NCI-H146 treated with DMSO at 0.1 percent for 48 hours (cell line): ENCODE data around the gene ZC3H12D.
"Not testable (repeated sequence)": the region's sequence is repeated elsewhere in the genome, so short reads cannot be mapped to it uniquely, and the experiment has no call there.

ENCODE experiments used
- DNase-seq: peaks from one replicate; lab custom pipeline; 2025; ENCODE audit not compliant: unreplicated experiment; lab: John Stamatoyannopoulos, UW

Gene ZC3H12D

DNA sequence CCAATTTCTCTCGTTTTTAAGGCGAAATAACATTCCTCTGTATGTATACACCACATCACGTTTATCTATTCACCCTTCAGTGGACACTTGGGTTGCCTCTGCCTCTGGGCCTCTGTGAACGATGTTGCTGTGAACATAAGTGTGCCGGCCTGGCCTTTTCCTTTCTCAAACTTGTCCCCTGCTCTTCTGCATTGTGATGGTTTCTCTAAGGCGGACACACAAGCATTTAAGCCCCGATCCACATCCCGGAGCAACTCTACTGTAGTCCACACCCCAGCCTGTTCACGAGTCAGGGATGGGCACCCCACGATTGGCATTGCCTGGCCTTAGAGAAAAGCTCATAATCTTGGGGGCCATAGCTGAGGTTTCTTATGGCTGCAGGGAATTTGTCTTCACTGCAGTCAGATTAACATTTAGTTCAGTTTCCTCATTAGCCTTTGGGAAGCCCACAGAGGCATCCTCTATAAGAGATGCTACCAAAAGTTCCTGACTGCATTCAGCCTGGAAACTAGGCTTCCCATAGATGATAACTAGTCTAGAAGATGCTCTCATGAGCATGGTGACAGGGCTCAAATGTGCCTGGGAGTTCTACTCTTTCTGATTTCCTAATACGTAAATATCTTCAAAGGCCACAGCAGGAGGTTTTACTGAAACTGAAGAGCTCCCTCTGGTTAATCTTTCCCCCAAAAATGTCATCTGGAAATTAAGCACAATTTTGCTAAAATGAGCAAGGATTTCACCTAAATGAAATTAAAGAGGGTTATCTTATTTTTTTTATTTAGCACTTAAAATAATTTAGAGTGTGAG is 762 bp downstream of the ZC3H12D start:
- DNase-seq = no peak

DNA sequence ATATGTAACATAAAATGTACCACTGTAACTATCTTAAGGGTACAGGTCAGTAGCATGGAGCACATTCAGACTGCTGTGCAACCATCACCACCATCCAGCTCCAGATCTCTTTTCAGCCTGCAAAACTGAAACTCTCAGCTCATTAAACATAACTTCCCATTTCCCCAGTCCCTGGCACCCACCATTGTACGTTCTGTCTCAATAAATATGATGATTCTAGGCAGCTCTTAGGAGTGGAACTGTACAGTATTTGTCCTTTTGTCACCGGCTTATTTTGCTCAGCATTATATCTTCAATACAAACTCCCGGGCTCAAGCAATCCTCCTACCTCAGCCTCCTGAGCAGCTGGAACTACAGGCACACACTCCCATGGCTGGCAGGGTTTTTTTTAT is 1.5 kb downstream of the ZC3H12D start:
- DNase-seq = no peak

DNA sequence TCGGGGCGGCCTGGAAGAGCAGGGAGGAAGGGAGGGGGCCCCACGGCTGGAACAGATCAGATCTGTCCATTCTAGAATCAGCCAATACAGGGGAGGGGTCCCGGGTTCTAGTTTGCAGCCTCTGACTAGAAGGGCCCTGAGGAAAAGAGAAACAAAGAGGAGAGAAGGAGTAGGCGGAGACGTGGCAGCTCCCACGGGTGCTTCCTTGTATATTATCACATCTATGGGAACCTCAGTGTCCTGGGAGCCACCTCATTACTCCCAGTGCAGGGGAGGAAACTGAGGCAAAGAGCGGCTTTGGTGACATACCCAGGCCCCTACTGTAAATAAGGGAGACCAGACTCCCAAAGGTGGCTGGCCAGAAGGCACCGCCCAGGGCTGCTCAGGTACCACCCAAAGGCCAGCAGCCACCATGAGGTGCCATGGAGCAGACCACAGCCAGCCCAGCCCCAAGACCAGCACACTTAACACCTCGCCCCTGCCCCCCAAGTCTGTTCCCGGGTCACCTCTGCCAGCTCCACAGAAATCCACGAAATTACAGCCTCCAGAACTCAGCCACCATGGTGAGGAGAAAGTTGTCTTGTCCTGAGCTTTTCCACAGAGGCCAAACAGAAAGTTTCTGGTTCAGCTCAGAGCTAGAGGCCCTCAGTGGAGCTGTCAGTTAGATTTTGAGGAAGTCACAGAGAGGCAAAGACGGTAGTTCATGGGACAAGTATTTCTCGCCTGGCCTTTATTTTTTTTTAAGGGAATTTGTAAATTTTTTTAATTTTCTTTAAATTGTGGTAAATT is 2.1 kb downstream of the ZC3H12D start:
- DNase-seq = no peak

DNA sequence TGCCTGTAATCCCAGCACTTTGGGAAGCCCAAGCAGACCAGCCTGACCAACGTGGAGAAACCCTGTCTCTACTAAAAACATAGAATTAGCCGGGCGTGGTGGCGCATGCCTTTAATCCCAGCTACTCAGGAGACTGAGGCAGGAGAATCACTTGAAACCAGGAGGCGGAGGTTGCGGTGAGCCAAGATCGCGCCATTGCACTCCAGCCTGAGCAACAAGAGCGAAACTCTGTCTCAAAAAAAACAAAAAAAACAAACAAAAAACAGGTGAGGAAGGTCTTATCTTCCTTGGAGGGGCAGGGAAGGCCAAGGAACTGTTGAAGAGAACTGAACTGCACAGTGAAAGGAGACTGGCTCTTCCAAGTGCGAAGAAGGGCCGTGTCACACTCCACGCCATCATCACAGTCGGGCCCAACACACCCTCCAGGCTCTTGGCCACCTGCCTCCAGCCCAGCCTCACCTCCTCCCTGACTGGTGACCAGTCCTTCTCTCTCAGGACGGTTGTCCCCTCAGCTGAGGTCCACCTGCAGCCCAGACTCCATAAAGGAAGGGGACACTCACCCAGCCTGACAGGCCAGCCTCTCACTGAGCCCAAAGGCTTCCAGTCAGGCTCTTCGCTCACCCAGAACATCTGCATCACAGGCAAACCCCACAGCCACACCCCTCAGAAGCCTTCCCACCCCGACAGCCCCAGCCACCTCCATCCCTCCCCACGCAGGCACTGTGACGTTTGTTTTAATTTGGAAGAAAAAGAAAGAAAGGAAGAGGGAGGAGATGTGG is 4.1 kb downstream of the ZC3H12D start:
- no peak for DNase-seq

DNA sequence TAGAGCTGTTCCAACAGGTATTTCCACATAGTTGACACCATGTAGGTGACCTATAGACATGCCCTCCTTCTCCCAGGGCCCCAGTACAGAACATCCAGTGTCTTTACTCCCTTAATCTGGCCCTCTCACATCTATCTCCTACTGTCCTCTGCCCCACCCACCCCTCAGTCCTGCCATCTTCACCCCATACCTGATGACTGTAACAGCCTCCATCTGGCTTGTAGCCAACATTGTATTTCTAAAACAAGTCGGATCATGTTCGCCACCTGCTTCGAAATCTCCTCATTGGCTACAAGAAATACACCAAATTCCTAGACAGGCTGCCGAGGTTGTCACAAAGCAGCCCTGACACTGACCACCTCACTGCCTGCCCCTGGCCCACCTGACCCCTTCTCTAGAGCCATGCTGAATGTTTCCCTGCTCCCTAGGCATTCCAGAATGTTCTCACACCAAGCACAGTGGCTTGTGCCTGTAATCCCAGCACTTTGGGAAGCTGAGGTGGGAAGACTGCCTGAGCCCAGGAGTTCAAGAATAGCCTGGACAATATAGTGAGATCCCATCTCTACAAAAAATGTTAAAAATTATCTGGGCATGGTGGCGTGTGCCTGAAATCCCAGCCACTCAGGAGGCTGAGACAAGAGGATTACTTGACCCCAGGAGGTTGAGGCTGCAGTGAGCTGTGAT is 6.0 kb downstream of the ZC3H12D start:
- no peak for DNase-seq

DNA sequence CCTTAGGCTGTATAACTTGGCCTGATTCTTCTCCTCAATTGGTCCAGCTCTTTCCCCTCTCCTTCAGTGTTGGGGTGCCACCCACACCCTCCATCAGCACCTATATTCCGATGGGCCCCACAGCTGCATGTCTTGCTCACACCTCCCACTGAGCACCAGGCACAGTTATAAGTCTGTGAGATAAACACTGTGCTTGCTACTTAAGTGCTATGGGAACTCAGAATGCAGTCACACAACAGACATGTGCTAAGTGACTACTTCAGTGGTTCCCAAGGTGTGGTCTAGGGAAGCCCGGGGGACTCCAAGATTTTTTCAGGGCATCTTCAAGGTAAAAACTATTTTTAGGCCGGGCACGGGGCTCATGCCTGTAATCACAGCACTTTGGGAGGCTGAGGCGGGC is 7.3 kb downstream of the ZC3H12D start:
- no peak for DNase-seq

DNA sequence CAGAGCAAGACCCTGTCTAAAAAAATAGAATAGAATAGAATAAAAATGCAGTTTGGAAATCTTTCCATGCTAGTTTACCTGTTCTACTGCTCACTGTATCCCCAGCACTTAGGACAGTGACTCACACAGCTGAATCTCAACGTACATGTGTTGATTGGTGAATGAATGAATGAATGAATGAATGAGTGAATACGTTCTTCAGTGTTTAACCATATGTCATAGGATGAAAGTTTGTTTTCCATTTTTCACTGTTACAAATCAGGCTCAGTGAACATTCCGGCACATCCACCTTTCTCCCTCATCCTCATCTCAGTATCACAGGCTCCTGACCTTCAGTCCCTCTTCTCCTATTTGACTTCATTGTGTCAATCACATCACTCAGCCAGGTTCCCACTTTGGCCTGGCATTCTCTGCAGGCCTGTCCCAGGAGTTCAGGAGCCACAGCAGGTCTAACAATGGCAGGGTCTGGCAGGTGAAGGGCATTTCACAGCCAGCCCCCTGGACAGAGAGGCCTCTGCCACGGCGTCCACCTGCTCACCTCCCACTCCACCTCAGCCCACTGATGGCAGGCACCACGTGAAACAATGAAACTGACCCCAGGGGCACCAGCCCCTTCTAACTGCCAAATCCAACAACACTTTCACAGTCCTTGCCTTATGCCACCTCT is 7.9 kb downstream of the ZC3H12D start:
- DNase-seq = no peak

DNA sequence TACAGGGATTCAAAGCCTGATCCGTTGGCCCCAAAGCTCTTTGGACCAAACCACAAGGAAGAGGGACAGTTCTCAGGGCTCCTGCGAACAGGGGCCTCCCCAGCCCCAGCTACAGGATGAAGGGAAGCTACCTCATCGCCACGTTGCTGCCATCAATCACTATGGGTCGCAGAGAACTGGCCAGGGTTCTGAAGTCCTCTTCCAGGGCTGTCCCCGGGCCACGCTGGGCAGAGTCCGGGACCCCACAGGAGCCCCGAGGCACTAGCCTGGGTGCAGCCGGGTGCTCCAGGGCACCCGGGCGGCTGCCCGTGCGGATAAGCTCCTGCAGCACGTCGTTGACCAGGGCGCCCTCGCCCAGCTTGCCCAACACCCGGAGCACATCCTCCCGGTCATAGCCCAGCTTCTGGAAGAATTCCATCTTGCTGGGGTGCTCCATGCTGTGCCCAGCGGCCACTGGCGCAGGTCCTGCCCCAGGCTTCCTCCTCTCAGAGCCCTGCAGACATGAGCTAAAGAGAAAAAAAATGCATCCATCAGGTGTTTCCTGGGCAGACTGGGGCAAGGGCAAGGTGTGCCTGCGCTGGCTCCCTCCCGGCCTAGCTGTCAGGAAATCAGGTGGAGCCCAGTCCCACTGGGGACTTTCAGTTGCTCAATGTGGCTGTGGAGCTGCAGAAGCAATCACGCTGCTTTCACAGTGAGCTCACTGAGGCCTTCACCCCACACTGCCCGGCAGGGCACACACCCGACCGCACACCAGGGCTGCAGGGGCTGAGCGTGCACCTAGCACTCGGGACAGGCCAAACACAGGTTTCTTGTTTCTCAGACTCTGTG is 10.5 kb downstream of the ZC3H12D start:
- DNase-seq = no peak

DNA sequence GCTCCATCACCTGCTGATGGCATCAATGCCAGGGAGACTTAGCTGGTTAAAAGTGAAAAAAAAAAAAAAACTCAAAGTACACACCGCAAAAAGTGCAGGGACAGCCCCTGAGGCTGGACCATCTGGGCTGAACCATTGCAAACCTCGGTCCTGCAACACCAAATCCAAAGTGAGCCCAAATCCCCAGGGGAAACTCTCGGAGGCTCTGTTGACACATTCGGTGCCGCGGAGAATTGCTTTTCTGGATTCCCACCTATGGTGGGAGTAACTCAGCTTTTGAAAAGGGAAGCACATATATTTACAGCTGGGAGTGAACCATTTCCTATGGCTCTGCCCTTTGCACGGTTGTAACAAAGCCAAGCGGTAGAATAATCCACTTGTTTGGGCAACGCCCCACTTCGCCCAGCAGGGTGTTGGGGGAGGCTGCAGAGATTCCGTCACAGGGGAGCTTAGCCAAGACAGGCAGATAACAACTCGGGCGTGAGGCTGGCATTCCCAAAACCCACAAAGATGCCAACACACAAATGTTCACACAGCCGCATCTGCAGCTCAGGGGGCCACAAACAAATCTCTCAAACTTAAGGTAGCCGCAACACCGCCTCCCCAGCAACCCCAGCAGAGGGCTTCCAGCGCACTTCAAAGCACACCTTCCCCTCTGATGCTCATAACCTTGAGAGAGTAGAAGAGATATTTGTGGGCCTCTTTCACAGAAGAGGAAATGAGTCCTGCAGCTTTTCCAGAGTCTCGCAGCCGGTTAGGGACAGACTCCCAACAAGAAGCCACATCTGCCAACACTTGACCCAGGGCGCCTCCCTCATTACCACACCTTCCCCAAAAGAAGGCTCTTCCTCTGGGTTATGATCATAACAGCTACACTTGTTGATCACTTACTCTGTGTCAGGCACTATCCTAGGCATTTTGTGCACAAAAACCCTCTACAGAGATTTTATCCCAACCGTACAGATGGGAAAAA is 11.4 kb downstream of the ZC3H12D start:
- DNase-seq = peak; percentile 41

DNA sequence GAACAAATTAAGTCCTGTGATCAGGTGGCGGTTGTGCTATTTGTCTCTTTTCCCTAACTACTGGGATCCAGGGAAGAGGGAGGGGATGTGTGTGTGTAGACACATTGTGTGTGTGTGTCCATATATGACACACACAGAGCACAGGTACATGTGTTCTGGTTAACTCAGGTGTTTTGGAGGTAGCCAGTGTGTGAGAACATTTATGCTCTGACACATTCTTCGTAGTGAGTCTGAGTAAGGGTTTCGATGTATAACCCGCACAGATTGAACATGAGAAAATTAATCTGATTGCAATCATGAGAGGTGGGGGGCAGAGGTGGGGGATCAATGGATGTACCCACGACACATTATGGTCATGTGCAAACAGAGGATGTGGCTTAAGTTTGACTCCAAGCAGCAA is 12.6 kb downstream of the ZC3H12D start:
- no peak for DNase-seq

DNA sequence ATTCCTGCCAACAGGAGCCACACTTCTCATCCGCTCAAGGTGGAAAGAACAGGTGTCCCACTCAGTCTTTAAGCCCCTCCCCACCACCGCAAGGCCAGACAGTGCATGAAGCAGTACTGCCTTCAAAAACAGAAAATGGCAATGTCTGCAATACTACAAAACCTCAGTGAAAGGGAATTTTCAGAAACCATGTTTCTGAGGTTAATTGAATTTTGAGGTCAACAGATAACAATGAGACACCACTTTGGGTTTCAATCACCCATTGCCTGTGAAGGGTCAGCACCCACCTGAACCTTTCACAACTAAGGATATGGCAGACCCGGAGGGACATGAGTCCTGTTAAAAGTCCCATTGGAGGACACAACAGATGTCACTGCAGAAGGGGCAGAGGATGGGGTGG is 13.0 kb downstream of the ZC3H12D start:
- DNase-seq = no peak

DNA sequence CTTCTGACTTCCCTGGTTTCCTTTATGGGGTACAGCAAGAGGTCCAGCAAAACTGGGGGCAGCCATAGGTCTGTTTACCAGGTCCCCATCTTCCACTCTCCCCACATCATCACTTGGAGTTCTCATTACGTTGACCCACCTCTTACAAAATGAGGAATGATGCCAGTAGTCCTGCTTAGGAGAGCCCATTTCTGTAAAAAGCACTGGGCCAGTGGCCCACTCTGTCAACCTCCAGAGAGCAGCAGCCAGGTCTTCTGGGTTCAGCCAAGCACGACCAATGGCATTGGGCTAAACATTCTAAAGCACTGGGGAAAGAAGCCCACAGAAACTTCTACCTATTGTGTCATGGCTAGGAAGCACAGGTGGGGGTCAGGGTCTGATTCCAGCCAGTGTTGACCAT is 13.9 kb downstream of the ZC3H12D start:
- no peak for DNase-seq

DNA sequence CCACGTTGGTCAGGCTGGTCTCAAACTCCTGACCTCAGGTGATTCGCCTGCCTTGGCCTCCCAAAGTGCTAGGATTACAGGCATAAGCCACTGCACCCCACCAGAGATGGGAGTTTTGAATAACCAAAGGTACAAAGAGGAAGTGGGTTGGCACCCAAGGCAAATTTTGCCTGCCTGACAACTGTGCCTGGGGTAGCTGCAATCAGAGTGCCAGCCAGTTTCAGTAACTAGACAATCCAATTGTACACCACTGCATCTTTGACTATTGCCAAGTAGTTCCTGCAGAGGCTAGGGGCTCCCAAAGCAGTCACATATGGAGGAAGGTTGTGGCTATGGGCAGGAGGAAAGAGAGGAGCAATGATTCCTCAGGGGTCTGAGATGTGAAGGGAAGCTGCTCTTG is 16.6 kb downstream of the ZC3H12D start:
- no peak for DNase-seq

DNA sequence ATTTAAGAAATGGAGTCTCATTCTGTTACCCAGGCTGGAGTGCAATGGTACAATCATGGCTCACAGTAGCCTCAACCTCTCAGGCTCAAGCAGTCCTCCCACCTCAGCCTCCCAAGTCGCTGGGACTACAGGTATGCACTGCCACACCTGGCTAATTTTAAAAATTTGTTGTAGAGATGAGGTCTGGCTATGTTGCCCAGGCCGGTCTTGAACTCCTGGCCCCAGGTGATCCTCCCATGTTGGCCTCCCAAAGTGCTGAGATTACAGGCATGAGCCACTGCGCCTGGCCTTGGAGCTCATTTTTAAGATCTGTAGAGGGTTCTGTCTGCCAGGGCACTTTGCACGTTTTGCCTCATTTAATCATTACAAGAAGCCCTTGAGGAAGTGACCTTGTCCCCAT is 17.5 kb downstream of the ZC3H12D start:
- DNase-seq = no peak

DNA sequence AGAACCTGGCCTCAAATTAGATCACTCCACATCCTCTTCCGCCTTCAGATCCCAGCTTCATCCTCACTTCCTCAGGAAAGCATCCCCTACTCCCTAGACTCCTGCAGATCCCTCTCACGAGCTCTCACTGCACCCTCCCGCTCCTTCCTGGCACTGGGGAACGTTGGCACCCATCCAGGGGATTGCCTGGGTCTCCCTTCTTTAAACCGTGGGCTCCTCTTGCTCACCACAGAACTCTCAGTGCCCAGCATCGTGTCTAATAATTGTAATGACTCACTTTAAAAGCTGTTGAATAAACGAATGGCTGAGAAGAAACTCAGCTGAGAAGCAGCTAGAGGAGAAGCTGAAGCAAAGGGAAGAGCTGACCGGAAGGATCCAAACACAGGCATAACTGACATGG is 20.4 kb downstream of the ZC3H12D start:
- no peak for DNase-seq

DNA sequence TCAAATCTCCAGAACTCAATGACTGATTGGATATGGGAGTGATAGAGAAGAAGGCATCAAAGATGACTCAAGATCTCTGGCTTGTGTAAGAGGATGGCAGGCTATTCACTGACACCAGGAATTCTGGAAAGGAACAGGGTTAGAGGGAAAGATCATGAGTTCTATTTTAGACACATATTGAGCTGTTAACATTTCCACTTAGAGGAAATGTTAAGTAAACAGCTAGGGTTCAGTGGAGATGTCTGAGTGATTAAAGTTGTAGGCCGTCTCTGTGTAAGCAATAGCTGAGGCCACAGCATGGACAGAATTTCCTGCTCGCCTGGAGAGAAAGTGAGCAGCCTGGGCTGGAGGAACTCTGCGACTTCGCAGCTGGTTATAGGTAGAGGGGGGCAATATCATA is 21.0 kb downstream of the ZC3H12D start:
- DNase-seq = no peak

DNA sequence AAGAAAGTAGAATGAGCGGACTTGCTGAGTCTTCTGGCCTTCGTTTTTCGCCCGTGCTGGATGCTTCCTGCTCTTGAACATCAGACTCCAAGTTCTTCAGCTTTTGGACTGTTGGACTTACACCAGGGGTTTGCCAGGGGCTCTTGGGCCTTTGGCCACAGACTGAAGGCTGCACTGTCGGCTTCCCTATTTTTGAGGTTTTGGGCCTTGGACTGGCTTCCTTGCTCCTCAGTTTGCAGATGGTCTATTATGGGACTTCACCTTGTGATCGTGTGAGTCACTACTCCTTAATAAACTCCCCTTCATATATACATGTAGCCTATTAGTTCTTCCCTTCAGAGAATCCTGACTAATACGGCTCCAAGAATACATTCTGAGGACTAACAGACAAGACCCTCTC is 22.1 kb downstream of the ZC3H12D start:
- not testable (repeated sequence) for DNase-seq

DNA sequence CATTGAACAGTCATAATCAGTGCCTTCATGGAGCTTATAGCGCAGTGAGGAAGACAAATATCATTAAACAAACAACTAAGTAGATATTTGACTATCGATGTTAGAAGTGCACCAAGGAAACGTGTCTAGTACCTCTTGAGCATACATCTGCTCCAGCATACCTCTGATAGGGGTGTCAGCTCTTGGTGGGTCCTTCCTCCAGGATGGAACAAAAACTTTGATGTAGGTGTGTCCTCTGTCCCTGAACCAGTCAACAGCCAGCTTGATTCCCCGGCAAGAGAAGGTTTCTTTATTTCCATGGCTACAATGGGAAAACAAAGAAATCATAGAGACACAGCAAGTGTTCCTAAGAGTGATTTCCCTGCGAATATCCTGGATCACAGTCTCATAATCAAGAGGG is 23.1 kb downstream of the ZC3H12D start:
- no peak for DNase-seq

DNA sequence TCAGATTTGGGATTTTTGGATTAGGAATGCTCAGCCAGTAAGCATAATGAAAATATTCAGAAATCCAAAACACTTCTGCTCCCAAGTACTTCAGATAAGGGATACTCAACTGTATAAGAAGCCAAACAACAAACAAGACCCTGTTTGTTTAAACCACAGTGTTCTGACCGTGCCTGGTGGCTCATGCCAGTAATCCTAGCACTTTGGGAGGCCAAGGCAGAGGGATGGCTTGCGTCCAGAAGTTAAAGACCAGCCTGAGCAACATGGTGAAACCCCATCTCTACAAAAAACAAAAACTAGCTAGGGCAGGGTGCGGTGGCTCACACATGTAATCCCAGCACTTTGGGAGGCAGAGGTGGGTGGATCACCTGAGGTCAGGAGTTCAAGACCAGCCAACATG is 24.6 kb downstream of the ZC3H12D start:
- not testable (repeated sequence) for DNase-seq
